BE2C (cell line): ENCODE measurements around the gene ARHGAP18.
A peak's percentile ranks its signal among the peaks of the same experiment; 100 is the strongest.

Source experiments
- DNase-seq: peaks from one replicate; pipeline ENCODE4 v3.0.0-alpha.2; 2020
- H3K27me3 ChIP-seq: fragments of 250-450 bp; sonication (Bioruptor Pico); 2 replicates; pipeline ENCODE4 v1.5.1; 2020; ENCODE audit warnings: mild to moderate bottlenecking
- H3K36me3 ChIP-seq: fragments of 250-450 bp; sonication (Bioruptor Pico); 2 replicates; pipeline ENCODE4 v1.5.1; 2020; ENCODE audit warnings: mild to moderate bottlenecking
- H3K4me1 ChIP-seq: fragments of 250-450 bp; sonication (Bioruptor Pico); 2 replicates; pipeline ENCODE4 v1.5.1; 2020
- H3K4me3 ChIP-seq: 2 replicates; pipeline ENCODE4 v1.5.1; 2011; ENCODE audit warnings: low read depth, low read length
- H3K9me3 ChIP-seq: fragments of 250-450 bp; sonication (Bioruptor Pico); 2 replicates; pipeline ENCODE4 v1.5.1; 2020
- TF ChIP-seq, protein P1 (sequence below): IDR thresholded peaks from 2 replicates; pipeline ENCODE4 v1.5.1; 2012; ENCODE audit warnings: mild to moderate bottlenecking, low read depth, low read length

The ARHGAP18 gene

DNA sequence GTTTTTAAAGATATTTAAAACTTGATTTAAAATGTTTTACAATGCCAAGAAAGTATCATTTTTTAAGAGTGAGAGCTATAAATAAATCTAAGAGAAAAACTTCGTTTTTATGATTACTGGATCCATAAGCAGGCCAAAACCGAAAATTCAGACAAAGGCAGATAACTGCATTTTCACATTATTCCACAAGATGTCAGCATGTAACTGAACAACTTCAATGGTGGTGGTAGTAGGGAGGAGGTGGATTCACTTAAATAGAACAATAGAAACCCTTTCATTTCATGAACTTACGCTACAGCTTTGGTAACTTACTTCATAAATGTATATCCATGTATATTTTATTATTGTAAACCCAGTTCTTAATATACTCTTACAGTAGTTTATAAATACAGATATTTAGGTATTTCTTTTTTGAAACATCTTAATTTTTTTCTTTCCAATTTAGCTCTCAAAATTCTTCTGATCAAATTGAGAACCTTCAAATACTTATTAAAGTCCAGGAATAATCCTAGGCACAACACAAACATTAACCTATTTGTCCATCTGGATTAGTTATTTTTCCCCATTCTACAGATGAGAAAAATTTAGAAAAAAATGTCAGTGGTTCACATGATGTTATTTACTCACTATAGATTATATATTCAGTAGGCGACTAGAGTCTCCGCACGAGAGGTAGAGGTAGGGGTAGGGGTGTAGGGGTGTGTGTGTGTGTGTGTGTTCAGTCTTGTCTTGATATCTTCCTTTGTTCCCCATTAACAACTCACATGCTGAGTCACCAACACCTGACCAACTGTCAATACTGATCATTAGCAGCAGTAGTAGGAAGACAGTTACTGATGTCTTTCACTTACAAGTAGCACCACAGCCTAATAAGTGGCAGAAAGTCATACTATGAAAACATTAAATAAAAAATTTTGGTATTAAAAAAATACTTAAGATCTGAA, 111.5 kb downstream of the ARHGAP18 start:
- Histone ChIP-seq H3K9me3 (no peaks in the 10 kb centered on the region), H3K36me3 (no peaks in the 10 kb centered on the region), H3K27me3 (no peaks in the 10 kb centered on the region), H3K4me1 (no peaks in the 10 kb centered on the region), H3K4me3 (no peak overlapping the region)
- TF ChIP-seq, protein P1, sequence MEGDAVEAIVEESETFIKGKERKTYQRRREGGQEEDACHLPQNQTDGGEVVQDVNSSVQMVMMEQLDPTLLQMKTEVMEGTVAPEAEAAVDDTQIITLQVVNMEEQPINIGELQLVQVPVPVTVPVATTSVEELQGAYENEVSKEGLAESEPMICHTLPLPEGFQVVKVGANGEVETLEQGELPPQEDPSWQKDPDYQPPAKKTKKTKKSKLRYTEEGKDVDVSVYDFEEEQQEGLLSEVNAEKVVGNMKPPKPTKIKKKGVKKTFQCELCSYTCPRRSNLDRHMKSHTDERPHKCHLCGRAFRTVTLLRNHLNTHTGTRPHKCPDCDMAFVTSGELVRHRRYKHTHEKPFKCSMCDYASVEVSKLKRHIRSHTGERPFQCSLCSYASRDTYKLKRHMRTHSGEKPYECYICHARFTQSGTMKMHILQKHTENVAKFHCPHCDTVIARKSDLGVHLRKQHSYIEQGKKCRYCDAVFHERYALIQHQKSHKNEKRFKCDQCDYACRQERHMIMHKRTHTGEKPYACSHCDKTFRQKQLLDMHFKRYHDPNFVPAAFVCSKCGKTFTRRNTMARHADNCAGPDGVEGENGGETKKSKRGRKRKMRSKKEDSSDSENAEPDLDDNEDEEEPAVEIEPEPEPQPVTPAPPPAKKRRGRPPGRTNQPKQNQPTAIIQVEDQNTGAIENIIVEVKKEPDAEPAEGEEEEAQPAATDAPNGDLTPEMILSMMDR, result peak; percentile 78
- DNase-seq, result no peak

DNA sequence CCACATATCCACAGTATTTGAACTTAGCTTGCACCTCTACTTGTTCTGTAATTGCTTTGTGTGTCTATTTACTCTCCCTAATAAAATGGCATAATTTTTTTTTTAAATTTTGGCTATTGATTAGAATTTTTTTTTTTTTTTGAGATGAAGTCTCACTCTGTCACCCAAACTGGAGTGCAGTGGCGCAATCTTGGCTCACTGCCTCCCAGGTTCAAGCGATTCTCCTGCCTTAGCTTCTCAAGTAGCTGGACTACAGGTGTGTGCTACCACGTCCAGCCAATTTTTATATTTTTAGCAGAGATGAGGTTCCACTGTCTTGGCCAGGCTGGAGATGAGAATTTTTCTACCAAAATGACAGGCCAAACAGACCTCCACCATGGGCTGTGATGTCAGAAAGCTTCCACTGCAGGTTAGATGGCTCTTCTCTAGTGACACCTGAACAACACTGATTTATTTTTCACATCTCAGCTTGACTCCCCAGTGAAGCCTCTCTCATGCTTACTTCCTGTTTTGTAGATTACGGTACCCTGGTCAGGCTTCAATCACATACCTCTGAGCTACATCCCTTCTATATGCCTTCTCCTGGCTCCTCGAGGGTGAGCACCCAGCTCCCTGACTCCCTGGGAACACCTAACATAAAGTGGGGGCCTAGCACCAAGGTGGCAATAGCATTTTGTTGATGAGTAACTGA, 112.8 kb downstream of the ARHGAP18 start:
- H3K36me3 ChIP-seq, result no peaks in the 10 kb centered on the region

DNA sequence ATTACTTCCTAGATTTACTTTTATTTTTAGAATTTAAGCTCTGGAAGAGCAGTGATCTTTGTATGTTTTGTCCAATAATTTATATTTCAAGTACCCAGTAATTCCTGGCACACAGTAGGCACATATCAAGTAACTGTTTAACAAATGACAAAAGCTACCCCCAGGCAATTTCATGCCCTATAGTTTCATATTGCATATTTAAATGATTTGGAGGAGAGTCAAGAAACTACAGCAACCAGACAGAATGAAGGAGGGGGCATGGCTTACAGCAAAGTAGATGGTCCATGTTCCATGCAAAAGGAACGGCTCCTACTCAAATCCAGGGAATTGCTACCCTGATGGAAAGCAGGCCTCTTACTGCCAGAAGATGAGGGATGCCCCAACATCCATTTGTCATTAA, 113.5 kb downstream of the ARHGAP18 start:
- Histone ChIP-seq H3K36me3 (no peaks in the 10 kb centered on the region), H3K27me3 (no peaks in the 10 kb centered on the region)
- no peak for DNase-seq

More for the DNA sequence above, 112.8 kb downstream of the ARHGAP18 start:
- H3K27me3 ChIP-seq, result no peaks in the 10 kb centered on the region
- no peaks in the 10 kb centered on the region for H3K9me3 ChIP-seq
- H3K4me3 ChIP-seq, result no peak overlapping the region
- no peak for DNase-seq
- no peaks in the 10 kb centered on the region for H3K4me1 ChIP-seq
- TF ChIP-seq, protein P1, result no peak

DNA sequence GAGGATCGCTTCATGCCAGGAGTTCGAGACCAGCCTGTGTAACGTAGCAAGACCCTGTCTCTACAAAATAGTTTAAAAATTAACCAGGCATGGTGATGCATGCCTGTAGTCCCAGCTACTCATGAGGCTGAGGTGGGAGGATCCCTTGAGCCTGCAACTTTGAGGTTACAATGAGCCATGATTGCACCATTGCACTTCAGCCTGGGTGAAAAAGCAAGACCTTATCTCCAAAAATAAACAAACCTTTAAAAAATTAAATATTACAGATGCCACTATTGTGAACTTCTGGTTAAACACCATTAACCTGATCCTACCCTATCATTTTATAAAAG, 116.8 kb downstream of the ARHGAP18 start:
- Histone ChIP-seq H3K27me3 (no peaks in the 10 kb centered on the region), H3K4me3 (no peak overlapping the region), H3K9me3 (no peaks in the 10 kb centered on the region), H3K36me3 (no peaks in the 10 kb centered on the region), H3K4me1 (no peaks in the 10 kb centered on the region)
- DNase-seq, result no peak
- TF ChIP-seq, protein P1, result no peak

More for the DNA sequence above, 113.5 kb downstream of the ARHGAP18 start:
- Histone ChIP-seq H3K9me3 (no peaks in the 10 kb centered on the region), H3K4me1 (no peaks in the 10 kb centered on the region), H3K4me3 (no peak overlapping the region)
- TF ChIP-seq, protein P1, result no peak

DNA sequence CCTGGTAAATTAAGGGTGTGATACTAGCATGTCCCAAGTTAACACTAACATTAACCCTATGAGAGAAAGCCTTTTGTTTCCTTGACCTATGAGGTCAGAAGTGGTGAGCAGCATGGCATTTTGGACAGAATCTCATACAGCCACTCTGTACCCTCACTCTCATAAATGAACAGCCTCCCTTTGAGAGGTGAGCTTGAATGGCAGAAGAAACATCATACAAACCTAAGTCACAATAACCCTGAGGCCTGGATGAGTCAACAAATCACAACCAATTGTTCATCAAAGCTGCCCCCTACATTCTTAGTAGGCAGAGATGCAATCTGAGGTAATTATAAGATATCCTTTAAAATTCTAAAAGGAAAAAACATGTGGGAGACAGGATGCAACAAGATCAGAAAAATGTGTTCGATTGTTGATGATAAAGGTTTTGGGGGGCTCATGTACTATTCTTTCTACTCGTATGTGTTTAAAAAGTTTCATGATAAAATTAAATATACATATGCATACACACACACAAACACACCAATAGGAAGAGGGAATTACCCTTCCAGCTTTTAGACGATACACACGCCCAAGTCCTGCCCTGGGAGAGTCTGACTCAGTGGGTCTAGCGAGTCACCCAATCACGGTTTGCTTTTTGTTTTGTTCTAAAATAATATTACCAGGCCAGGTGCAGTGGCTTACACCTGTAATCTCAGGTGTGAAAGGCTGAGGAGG, 117.3 kb downstream of the ARHGAP18 start:
- Histone ChIP-seq H3K4me1 (no peaks in the 10 kb centered on the region), H3K9me3 (no peaks in the 10 kb centered on the region), H3K27me3 (no peaks in the 10 kb centered on the region), H3K36me3 (no peaks in the 10 kb centered on the region), H3K4me3 (no peak overlapping the region)
- no peak for DNase-seq
- TF ChIP-seq, protein P1, result no peak
